Cardiac muscle cell (in vitro differentiated cells and primary cell): ENCODE data around the gene TSGA10IP. TPM values are rescaled to one million over a fixed set of nuclear protein-coding genes. Genes with fewer than 3 reads are reported as not detected.

ENCODE experiments used
- DNase-seq, 2 donors: peaks; one replicate each; pipeline versions ENCODE4 v3.0.0 to v3.0.0-alpha.2; 2010 to 2017; ENCODE audit warnings: low read depth in 1 of 2, low spot score in 1 of 2
- H3K27ac ChIP-seq: fragments of 200-600 bp; sonication (generic); 2 replicates; pipeline ENCODE4 v1.5.1; 2016
- H3K27me3 ChIP-seq: fragments of 200-600 bp; sonication (generic); 2 replicates; pipeline ENCODE4 v1.6.0; 2016; ENCODE audit warnings: control low read depth
- H3K36me3 ChIP-seq: fragments of 200-600 bp; sonication (generic); 2 replicates; pipeline ENCODE4 v1.5.1; 2016; ENCODE audit warnings: control low read depth
- H3K4me1 ChIP-seq: fragments of 200-600 bp; sonication (generic); 2 replicates; pipeline ENCODE4 v1.8.1; 2017; ENCODE audit warnings: low read depth, mild to moderate bottlenecking, mixed run types
- H3K4me3 ChIP-seq: fragments of 200-600 bp; sonication (generic); 2 replicates; pipeline ENCODE4 v1.5.1; 2016; ENCODE audit warnings: mild to moderate bottlenecking
- H3K9me3 ChIP-seq: fragments of 200-600 bp; sonication (generic); 2 replicates; pipeline ENCODE4 v1.5.1; 2017; ENCODE audit warnings: low read depth, mild to moderate bottlenecking, control low read depth
- CTCF ChIP-seq: IDR thresholded peaks from 2 replicates; pipeline ENCODE4 v1.5.1; 2012; ENCODE audit warnings: low read depth, mild to moderate bottlenecking, low read length
- polyA plus RNA-seq: library from polyadenylated mRNA; unstranded; fragments of >200 nt; fragmentation: Nextera tagmentation; extraction: Ambion mirVana; gene quantifications from 2 replicates; pipeline ENCODE4 v1.2.1, GENCODE V29; 2016
- total RNA-seq: library from RNA; depleted of rRNA; stranded (reverse); fragments of >200 nt; gene quantifications from 2 replicates; pipeline ENCODE4 v1.2.3, GENCODE V29; 2016

The TSGA10IP gene
- total RNA-seq (1.0 TPM in 1 of 2 replicates, not detected in the other), polyA plus RNA-seq (0.25 and 1.1 TPM in 2 replicates)

GRCh38 chr11:65945430-65945911, at the start of gene TSGA10IP:
TSS of gene TSGA10IP (plus strand) at chr11:65945480. CDS start at chr11:65945676, 196 bp downstream.
- TF ChIP-seq CTCF, result no peak
- Histone ChIP-seq H3K27ac (no peak within 1 kb of the TSS), H3K36me3 (no peaks in the 10 kb centered on the region), H3K4me3 (no peak within 1 kb of the TSS), H3K4me1 (no peaks in the 10 kb centered on the region), H3K27me3 (no peaks in the 10 kb centered on the region), H3K9me3 (no peaks in the 10 kb centered on the region)
- no peak for DNase-seq

- peaks cover 12% of the 10 kb centered on the region for H3K4me1 ChIP-seq
- H3K9me3 ChIP-seq, result no peaks in the 10 kb centered on the region
- H3K27ac ChIP-seq, result no peak overlapping the region
- no peak for TF ChIP-seq CTCF
- peaks cover 52% of the 10 kb centered on the region for H3K27me3 ChIP-seq
- H3K36me3 ChIP-seq, result no peaks in the 10 kb centered on the region
- no peak for DNase-seq
- no peak overlapping the region for H3K4me3 ChIP-seq
Observed at GRCh38 chr11:65895482-65895981, 49.7 kb upstream of the TSGA10IP start.

GRCh38 chr11:65896034-65896999, 49.0 kb upstream of the TSGA10IP start:
- TF ChIP-seq CTCF, result no peak
- Histone ChIP-seq H3K9me3 (no peaks in the 10 kb centered on the region), H3K4me1 (peaks cover 12% of the 10 kb centered on the region), H3K36me3 (no peaks in the 10 kb centered on the region), H3K27ac (no peak overlapping the region), H3K4me3 (no peak overlapping the region), H3K27me3 (peaks cover 60% of the 10 kb centered on the region)
- DNase-seq, result no peak

- no peak for TF ChIP-seq CTCF
- Histone ChIP-seq H3K27me3 (peaks cover 67% of the 10 kb centered on the region), H3K9me3 (no peaks in the 10 kb centered on the region), H3K4me3 (no peak overlapping the region), H3K36me3 (no peaks in the 10 kb centered on the region), H3K27ac (no peak overlapping the region), H3K4me1 (peaks cover 10% of the 10 kb centered on the region)
- DNase-seq, result no peak
Observed at GRCh38 chr11:65897020-65897471, 48.2 kb upstream of the TSGA10IP start.

- H3K27me3 ChIP-seq, result peaks cover 83% of the 10 kb centered on the region
- H3K36me3 ChIP-seq, result no peaks in the 10 kb centered on the region
- H3K4me1 ChIP-seq, result no peaks in the 10 kb centered on the region
- DNase-seq, result no peak
- no peak overlapping the region for H3K27ac ChIP-seq
- H3K9me3 ChIP-seq, result no peaks in the 10 kb centered on the region
- TF ChIP-seq CTCF, result no peak
- no peak overlapping the region for H3K4me3 ChIP-seq
Observed at GRCh38 chr11:65898656-65899355, 46.5 kb upstream of the TSGA10IP start.
